Subcutaneous adipose tissue (tissue), 4 donors: ENCODE results near the gene ATG5. TPM values are rescaled to one million over a fixed set of nuclear protein-coding genes. Genes with fewer than 3 reads are reported as not detected.

Experiments used
- total RNA-seq, 4 donors: library from RNA; depleted of rRNA; stranded (reverse); fragments of >200 nt; gene quantifications; one replicate each; pipeline ENCODE4 v1.1.0, GENCODE V29; 2016
- TF ChIP-seq, protein P1 (sequence below): fragments of 450-650 bp; IDR thresholded peaks from one replicate; pipeline ENCODE4 v1.5.1; 2016; ENCODE audit warnings: low read depth, mild to moderate bottlenecking, control low read depth, antibody characterized with exemption, moderate library complexity

ATG5 gene
- total RNA-seq, 4 donors from 2014 or later, result 35.6 to 43.3 (median 38.2) TPM

DNA sequence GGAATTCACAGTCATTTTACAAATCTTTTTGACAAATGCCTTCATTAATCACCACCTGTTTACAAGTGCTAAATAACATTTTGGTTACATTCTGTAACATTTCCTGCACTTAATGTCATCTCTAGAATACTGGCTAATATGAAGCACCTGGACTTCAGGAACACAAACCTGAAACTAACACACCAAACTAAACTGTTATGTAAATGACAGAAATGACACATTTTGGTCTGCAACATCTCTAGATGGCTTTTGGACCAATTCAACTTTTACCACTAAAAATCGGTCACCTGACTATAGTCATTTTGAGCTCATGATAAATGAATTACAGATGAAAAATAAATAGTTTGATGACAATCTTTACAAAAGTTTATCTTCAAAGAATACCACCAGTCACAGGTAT, 80.6 kb downstream of the ATG5 start:
- TF ChIP-seq, protein P1, sequence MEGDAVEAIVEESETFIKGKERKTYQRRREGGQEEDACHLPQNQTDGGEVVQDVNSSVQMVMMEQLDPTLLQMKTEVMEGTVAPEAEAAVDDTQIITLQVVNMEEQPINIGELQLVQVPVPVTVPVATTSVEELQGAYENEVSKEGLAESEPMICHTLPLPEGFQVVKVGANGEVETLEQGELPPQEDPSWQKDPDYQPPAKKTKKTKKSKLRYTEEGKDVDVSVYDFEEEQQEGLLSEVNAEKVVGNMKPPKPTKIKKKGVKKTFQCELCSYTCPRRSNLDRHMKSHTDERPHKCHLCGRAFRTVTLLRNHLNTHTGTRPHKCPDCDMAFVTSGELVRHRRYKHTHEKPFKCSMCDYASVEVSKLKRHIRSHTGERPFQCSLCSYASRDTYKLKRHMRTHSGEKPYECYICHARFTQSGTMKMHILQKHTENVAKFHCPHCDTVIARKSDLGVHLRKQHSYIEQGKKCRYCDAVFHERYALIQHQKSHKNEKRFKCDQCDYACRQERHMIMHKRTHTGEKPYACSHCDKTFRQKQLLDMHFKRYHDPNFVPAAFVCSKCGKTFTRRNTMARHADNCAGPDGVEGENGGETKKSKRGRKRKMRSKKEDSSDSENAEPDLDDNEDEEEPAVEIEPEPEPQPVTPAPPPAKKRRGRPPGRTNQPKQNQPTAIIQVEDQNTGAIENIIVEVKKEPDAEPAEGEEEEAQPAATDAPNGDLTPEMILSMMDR, result no peak

- TF ChIP-seq, protein P1, result no peak
Measured at GRCh38 chr6:106244521-106244920, 81.0 kb downstream of the ATG5 start.

- TF ChIP-seq, protein P1, result no peak
Measured at GRCh38 chr6:106243261-106243660, 82.3 kb downstream of the ATG5 start.

DNA sequence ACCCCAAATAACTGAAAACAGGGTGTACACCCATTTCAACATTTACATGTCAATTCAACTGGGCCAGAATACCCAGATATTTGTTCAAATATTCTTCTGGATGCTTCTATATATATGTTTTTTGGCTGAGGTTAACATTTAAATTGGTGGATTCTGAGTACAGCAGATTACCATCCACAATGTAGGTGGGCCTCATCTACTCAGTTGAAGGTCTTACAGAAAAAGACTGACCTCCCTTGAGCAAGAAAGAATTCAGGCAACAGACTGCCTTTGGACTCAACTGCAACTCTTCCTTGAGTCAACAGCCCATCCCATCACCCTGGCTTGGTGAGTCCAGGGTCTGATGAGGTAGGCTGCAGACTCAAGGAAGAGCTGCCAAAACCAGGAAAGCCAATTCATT, 84.1 kb downstream of the ATG5 start:
- TF ChIP-seq, protein P1, result no peak

DNA sequence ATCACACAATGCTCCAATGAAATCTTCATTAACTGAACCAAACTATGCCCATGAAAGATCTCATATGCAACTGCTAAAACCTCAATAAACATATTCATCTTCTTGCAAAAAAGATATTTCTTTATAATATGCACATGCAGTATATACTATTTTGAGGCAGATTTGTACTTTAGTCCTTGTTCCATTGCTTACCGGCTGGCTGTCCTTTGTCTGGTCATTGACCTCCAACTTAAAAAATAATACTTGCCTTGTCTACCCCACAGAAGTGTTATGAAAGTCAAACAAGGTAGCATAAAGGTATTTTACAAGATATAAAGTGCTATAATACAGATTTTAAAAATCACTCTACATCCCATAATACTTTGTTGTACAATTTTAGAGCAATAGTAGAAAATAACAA, 88.3 kb downstream of the ATG5 start:
- TF ChIP-seq, protein P1, result no peak

GRCh38 chr6:106227612-106228507, 97.7 kb downstream of the ATG5 start:
- TF ChIP-seq, protein P1, result no peak

- TF ChIP-seq, protein P1, result no peak
Measured at GRCh38 chr6:106226676-106227075, 98.9 kb downstream of the ATG5 start.
